ENCODE data around the gene COL6A1. TPM values are rescaled to one million over a fixed set of nuclear protein-coding genes. Genes with fewer than 3 reads are reported as not detected.

Gene COL6A1
- total RNA-seq, 1 donor from 2014 or later, result 0.11 TPM

DNA sequence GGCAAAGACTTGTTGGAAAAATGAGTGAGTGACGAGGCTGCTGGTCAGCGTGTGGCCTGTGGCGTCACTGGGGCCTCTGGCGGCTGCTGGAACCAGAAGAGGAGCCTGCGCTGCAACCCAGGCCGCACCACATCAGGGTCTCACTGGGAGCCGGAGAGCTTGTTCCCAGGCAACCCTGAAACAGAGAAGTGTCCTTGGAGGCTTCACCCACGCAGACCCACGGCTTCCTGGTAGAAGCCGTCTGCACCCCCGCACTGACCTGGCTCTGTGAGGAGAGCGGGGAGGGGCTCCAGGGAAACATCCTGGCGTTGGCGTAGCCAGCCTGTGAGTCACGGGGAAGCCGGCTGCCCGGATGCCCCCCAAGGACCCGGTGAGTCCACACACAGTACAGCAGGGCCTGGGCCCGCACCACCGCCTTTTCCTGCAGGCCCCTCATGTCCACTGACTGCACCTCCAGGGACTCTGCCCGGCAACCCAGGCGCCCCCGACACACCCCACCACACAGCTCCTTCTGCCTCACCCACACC is 57.4 kb downstream of the COL6A1 start:
- intact Hi-C loops (cut with micrococcal nuclease), result no loop called here
- H3K9me3 Mint-ChIP-seq, result no peaks in the 10 kb centered on the region
- TF ChIP-seq, protein P1, sequence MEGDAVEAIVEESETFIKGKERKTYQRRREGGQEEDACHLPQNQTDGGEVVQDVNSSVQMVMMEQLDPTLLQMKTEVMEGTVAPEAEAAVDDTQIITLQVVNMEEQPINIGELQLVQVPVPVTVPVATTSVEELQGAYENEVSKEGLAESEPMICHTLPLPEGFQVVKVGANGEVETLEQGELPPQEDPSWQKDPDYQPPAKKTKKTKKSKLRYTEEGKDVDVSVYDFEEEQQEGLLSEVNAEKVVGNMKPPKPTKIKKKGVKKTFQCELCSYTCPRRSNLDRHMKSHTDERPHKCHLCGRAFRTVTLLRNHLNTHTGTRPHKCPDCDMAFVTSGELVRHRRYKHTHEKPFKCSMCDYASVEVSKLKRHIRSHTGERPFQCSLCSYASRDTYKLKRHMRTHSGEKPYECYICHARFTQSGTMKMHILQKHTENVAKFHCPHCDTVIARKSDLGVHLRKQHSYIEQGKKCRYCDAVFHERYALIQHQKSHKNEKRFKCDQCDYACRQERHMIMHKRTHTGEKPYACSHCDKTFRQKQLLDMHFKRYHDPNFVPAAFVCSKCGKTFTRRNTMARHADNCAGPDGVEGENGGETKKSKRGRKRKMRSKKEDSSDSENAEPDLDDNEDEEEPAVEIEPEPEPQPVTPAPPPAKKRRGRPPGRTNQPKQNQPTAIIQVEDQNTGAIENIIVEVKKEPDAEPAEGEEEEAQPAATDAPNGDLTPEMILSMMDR (IDR thresholded peaks at IDR 0.05), result no peak
- no peak overlapping the region for H3K27ac Mint-ChIP-seq
- ATAC-seq (ENCODE audit: low read depth) (no peak), DNase-seq (no peak)
- CTCF ChIA-PET, result no interaction called here
- H3K4me3 Mint-ChIP-seq, result no peak overlapping the region
- H3K4me1 Mint-ChIP-seq, result no peaks in the 10 kb centered on the region
- POLR2A ChIA-PET, result no interaction called here
- peaks cover 3% of the 10 kb centered on the region for H3K27me3 Mint-ChIP-seq
- no peaks in the 10 kb centered on the region for H3K36me3 Mint-ChIP-seq (ENCODE audit: low read depth)

DNA sequence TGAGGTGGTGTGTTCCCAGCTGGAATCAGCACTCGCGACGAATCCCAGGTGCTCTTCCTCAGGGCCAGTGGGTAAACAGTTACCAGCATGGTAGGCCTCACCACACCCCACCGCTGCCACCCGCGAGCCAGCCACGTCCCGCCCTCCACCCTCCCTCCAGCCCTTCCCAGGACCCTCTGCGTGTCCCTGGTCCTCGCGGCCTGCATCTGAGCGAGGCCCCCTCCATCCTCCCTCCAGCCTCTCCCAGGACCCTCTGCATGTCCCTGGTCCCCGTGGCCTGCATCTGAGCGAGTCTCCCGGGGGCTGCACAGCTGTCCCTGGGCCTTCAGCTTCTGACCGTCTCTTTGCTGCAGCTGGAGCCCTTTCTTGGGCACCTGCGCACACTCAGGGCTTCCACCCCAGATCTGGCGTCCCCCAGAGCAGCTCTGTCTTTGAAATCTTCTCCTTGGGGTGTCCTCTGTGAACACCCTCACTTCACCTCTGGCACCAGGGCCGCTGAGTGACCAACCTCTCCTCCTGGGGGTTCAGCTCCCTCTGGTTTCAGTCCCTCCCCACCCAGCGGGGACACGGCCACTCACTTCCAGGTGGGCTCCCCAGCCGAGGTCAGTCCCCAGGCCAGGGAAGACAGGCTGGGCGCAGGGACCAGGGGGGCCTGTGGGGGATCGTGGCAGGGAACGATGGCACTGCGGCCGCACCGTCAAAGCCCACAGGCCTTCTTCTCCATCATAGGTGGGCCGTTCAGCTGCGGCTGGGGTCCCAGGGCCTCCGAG is 58.5 kb downstream of the COL6A1 start:
- Mint-ChIP-seq H3K4me1 (no peaks in the 10 kb centered on the region), H3K36me3 (ENCODE audit: low read depth) (no peaks in the 10 kb centered on the region), H3K4me3 (no peak overlapping the region), H3K27ac (no peak overlapping the region), H3K9me3 (no peaks in the 10 kb centered on the region), H3K27me3 (peaks cover 3% of the 10 kb centered on the region)
- CTCF ChIA-PET, result no interaction called here
- no peak for ATAC-seq (ENCODE audit: low read depth)
- intact Hi-C loops (cut with micrococcal nuclease), result no loop called here
- no peak for DNase-seq
- POLR2A ChIA-PET, result no interaction called here
- TF ChIP-seq, protein P1 (IDR thresholded peaks at IDR 0.05), result no peak

DNA sequence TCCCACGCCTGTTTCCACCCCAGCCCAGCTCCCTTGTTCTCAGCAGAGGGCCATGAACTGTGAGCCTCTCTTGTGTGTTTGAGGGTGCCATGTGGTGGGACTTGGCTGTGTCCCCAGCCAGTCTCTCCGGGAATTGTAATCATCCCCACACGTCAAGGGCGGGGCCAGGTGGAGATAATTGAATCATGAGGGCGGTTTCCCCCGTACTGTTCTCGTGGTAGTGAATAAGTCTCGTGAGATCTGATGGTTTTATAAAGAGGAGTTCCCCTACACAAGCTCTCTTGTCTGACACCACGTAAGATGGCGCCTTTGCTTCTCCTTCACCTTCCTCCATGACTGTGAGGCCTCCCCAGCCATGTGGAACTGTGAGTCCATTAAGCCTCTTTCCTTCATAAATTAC is 59.1 kb downstream of the COL6A1 start:
- CTCF ChIA-PET, result no interaction called here
- Mint-ChIP-seq H3K4me1 (no peaks in the 10 kb centered on the region), H3K27me3 (peaks cover 3% of the 10 kb centered on the region), H3K27ac (no peak overlapping the region), H3K4me3 (no peak overlapping the region), H3K9me3 (no peaks in the 10 kb centered on the region), H3K36me3 (ENCODE audit: low read depth) (no peaks in the 10 kb centered on the region)
- ATAC-seq (ENCODE audit: low read depth) (no peak), DNase-seq (no peak)
- TF ChIP-seq, protein P1 (IDR thresholded peaks at IDR 0.05), result no peak
- POLR2A ChIA-PET, result no interaction called here
- intact Hi-C loops (cut with micrococcal nuclease), result no loop called here

DNA sequence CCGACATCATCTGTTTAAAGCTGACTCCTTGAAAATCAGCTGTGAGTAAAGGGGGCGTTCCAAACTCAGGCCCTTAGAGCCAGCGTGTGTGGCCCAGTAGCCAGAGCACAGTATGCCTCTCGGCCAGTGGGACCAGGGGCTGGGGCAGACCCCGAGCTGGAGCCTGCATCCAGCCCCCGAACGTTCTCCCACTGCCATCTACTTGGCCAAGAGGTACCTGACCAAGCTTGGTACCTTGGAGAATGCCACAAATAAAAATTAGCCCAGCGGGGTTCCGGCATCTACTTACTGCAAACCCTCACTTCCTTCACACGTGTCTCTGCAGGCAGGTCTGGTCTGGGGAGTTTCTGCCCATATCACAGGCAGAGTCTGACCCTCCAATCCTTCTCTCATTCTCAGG is 59.6 kb downstream of the COL6A1 start:
- Mint-ChIP-seq H3K27me3 (peaks cover 3% of the 10 kb centered on the region), H3K4me1 (no peaks in the 10 kb centered on the region), H3K9me3 (no peaks in the 10 kb centered on the region), H3K4me3 (no peak overlapping the region), H3K27ac (no peak overlapping the region), H3K36me3 (ENCODE audit: low read depth) (no peaks in the 10 kb centered on the region)
- ATAC-seq (ENCODE audit: low read depth), result no peak
- DNase-seq, result no peak
- intact Hi-C loops (cut with micrococcal nuclease), result no loop called here
- ChIA-PET CTCF (no interaction called here), POLR2A (no interaction called here)
- TF ChIP-seq, protein P1 (IDR thresholded peaks at IDR 0.05), result no peak

DNA sequence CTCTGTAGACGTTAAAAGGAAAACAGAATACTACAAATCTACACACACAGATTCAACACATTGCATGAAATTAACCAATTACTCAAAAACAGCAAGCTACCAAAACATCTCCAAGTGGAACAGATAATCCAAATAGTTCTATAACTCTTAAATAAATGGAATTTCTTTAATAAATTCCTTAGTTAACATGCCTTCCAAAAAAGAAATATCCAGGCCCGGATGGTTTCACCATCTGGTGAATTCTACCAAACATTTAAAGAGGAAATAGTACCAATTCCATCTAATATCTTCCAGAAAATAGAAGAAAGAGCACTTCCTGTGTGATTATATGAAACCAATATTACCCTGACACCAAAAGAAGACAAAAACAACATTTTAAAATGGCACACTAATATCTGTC is 63.6 kb downstream of the COL6A1 start:
- Mint-ChIP-seq H3K36me3 (ENCODE audit: low read depth) (no peaks in the 10 kb centered on the region), H3K4me3 (no peak overlapping the region), H3K27ac (no peak overlapping the region), H3K27me3 (peaks cover 3% of the 10 kb centered on the region), H3K9me3 (no peaks in the 10 kb centered on the region), H3K4me1 (no peaks in the 10 kb centered on the region)
- TF ChIP-seq, protein P1 (IDR thresholded peaks at IDR 0.05), result no peak
- no peak for DNase-seq
- ChIA-PET CTCF (no interaction called here), POLR2A (no interaction called here)
- ATAC-seq (ENCODE audit: low read depth), result no peak
- intact Hi-C loops (cut with micrococcal nuclease), result no loop called here

Measured in activated B cell treated with CpG ODN at 0.5 μM for 24 hours (primary cell).